NB4 (cell line): ENCODE data around the gene GATAD2B.

Experiments
- DNase-seq: peaks from one replicate; pipeline ENCODE4 v3.0.0; 2010; ENCODE audit warnings: low read depth
- H3K4me3 ChIP-seq: one replicate; pipeline ENCODE4 v1.5.1; 2011; ENCODE audit warnings: mild to moderate bottlenecking, low read depth, low read length, moderate library complexity
- CTCF ChIP-seq: IDR thresholded peaks from one replicate; pipeline ENCODE4 v1.5.1; 2012; ENCODE audit warnings: low read depth, low read length
- MAX ChIP-seq: IDR thresholded peaks from 2 replicates; pipeline ENCODE4 v1.6.1; 2011; ENCODE audit warnings: low read depth, low read length
- MYC ChIP-seq: IDR thresholded peaks from 2 replicates; pipeline ENCODE4 v1.6.1; 2011; ENCODE audit warnings: low read depth, low read length
- POLR2A ChIP-seq: IDR thresholded peaks from 2 replicates; pipeline ENCODE4 v1.6.1; 2011; ENCODE audit warnings: mild to moderate bottlenecking; ENCODE audit not compliant: insufficient read length; ENCODE audit errors: extremely low read depth

GATAD2B gene

GRCh38 chr1:153933955-153934354 lies 11.2 kb upstream of the GATAD2B start:
- TF ChIP-seq MYC = no peak
- DNase-seq = no peak
- no peak overlapping the region for H3K4me3 ChIP-seq

- no peak overlapping the region for H3K4me3 ChIP-seq
- TF ChIP-seq MAX (no peak), POLR2A (no peak), CTCF (no peak), MYC (no peak)
- no peak for DNase-seq
These were observed 10.7 kb upstream of the GATAD2B start for GRCh38 chr1:153933430-153933829.

- no peak overlapping the region for H3K4me3 ChIP-seq
- no peak for TF ChIP-seq CTCF
- no peak for TF ChIP-seq MYC
- TF ChIP-seq POLR2A = no peak
- no peak for DNase-seq
These were observed 9.7 kb upstream of the GATAD2B start for GRCh38 chr1:153932156-153933131.

- TF ChIP-seq CTCF (no peak), POLR2A (no peak), MAX (no peak), MYC (no peak)
- H3K4me3 ChIP-seq = no peak overlapping the region
- DNase-seq = no peak
These were observed 7.5 kb upstream of the GATAD2B start for GRCh38 chr1:153929981-153930948.

GRCh38 chr1:153929426-153929825 lies 6.7 kb upstream of the GATAD2B start:
- TF ChIP-seq MYC = no peak
- TF ChIP-seq POLR2A = no peak
- TF ChIP-seq MAX = no peak
- no peak for TF ChIP-seq CTCF
- no peak overlapping the region for H3K4me3 ChIP-seq
- no peak for DNase-seq

GRCh38 chr1:153928791-153929341 lies 6.1 kb upstream of the GATAD2B start:
- no peak for TF ChIP-seq MYC
- no peak for TF ChIP-seq POLR2A
- no peak for TF ChIP-seq CTCF
- no peak for TF ChIP-seq MAX
- no peak for DNase-seq
- no peak overlapping the region for H3K4me3 ChIP-seq
